Ascending aorta (tissue), 2 donors: ENCODE data around the gene ASH1L. TPM values are rescaled to one million over a fixed set of nuclear protein-coding genes. Genes with fewer than 3 reads are reported as not detected.
"Not testable (repeated sequence)": the region's sequence is repeated elsewhere in the genome, so short reads cannot be mapped to it uniquely, and the experiment has no call there.

Experiments used
- DNase-seq, 2 donors: peaks; one replicate each; pipeline ENCODE4 v3.0.0-alpha.2; 2019; ENCODE audit warnings: low spot score in 2 of 2
- H3K27ac ChIP-seq, 2 donors: fragments of 200-600 bp; sonication (generic); one replicate each; pipeline ENCODE4 v1.5.1; 2016 to 2017; ENCODE audit warnings: mild to moderate bottlenecking in 1 of 2
- H3K27me3 ChIP-seq: fragments of 200-600 bp; sonication (generic); one replicate; pipeline ENCODE4 v1.5.1; 2017
- H3K36me3 ChIP-seq, 2 donors: fragments of 200-600 bp; sonication (generic); one replicate each; pipeline ENCODE4 v1.5.1; 2016
- H3K4me1 ChIP-seq, 2 donors: fragments of 200-600 bp; sonication (generic); one replicate each; pipeline ENCODE4 v1.5.1; 2016 to 2017; ENCODE audit warnings: mild to moderate bottlenecking in 1 of 2
- H3K4me3 ChIP-seq, 2 donors: fragments of 200-600 bp; sonication (generic); one replicate each; pipeline ENCODE4 v1.5.1; 2016 to 2017; ENCODE audit warnings: mild to moderate bottlenecking in 1 of 2
- H3K9me3 ChIP-seq, 2 donors: fragments of 200-600 bp; sonication (generic); one replicate each; pipeline ENCODE4 v1.5.1; 2016
- intact Hi-C: fragments of 100-400 bp; cut with DNase I; formaldehyde crosslinking; loops from one replicate; pipeline ENCODE4 v1.15.1; 2023
- total RNA-seq: library from RNA; depleted of rRNA; stranded (reverse); fragments of >200 nt; gene quantifications from one replicate; pipeline ENCODE4 v1.1.0, GENCODE V29; 2016
- TF ChIP-seq, protein P1 (sequence below), 3 experiments: fragments of 200-600 bp in 2 of 3; fragments of 450-650 bp in 1 of 3; sonication (generic) in 2 of 3; IDR thresholded peaks; one replicate each; pipeline ENCODE4 v1.5.1; 2016 to 2019; ENCODE audit warnings: antibody characterized with exemption in 3 of 3, mild to moderate bottlenecking in 1 of 3, moderate library complexity in 1 of 3

The ASH1L gene
- total RNA-seq, 1 donor from 2014 or later: 16.2 TPM

DNA sequence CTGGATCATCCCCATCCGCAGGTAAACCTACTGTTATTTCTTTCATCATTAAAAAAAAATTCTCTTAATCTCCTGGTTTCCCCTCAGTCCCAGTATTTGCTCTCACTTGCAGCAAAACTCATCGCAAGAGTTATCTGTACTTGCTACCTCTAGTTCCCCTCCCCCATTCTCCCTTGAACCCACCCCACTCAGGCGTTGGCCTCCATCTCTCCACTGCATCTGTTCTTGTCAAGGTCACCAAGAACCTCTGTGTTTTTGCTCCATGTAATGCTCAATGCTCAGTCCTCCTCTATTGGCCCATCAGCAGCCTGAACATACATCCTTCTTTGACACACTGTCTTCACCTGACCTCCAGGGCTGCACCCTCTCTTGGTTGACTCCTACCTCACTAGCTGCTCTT is 265.9 kb downstream of the ASH1L start:
- Histone ChIP-seq H3K4me1 (peaks cover 0 to 5% of the 10 kb centered on the region in 2 donors), H3K9me3 (no peaks in the 10 kb centered on the region), H3K27ac (no peak overlapping the region), H3K36me3 (no peaks in the 10 kb centered on the region), H3K4me3 (no peak overlapping the region), H3K27me3 (no peaks in the 10 kb centered on the region)
- no peak for DNase-seq
- TF ChIP-seq, protein P1, sequence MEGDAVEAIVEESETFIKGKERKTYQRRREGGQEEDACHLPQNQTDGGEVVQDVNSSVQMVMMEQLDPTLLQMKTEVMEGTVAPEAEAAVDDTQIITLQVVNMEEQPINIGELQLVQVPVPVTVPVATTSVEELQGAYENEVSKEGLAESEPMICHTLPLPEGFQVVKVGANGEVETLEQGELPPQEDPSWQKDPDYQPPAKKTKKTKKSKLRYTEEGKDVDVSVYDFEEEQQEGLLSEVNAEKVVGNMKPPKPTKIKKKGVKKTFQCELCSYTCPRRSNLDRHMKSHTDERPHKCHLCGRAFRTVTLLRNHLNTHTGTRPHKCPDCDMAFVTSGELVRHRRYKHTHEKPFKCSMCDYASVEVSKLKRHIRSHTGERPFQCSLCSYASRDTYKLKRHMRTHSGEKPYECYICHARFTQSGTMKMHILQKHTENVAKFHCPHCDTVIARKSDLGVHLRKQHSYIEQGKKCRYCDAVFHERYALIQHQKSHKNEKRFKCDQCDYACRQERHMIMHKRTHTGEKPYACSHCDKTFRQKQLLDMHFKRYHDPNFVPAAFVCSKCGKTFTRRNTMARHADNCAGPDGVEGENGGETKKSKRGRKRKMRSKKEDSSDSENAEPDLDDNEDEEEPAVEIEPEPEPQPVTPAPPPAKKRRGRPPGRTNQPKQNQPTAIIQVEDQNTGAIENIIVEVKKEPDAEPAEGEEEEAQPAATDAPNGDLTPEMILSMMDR (IDR thresholded peaks at IDR 0.05): no peak
- intact Hi-C loops: no loop called here

DNA sequence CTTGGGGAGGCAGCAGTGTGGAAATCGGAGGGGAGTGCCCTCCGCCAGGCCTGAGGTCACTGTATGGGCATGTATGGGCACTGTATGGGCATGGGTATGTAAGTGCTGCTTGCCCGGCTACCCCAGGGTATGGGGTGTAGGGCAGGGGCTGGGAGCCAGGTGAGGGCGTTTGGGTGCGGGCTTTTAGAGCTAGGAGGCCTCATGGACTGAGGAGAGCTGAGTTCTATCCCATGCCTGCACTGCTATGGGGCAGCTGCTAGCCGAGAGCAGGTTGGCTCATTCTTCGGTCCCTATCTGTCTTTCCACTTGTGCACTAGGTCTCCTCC is 266.7 kb downstream of the ASH1L start:
- H3K4me1 ChIP-seq: peaks cover 0 to 5% of the 10 kb centered on the region in 2 donors
- H3K27ac ChIP-seq: no peak overlapping the region
- TF ChIP-seq, protein P1 (IDR thresholded peaks at IDR 0.05): no peak
- intact Hi-C loops: no loop called here
- no peaks in the 10 kb centered on the region for H3K27me3 ChIP-seq
- H3K4me3 ChIP-seq: no peak overlapping the region
- H3K9me3 ChIP-seq: no peaks in the 10 kb centered on the region
- no peaks in the 10 kb centered on the region for H3K36me3 ChIP-seq
- no peak for DNase-seq

DNA sequence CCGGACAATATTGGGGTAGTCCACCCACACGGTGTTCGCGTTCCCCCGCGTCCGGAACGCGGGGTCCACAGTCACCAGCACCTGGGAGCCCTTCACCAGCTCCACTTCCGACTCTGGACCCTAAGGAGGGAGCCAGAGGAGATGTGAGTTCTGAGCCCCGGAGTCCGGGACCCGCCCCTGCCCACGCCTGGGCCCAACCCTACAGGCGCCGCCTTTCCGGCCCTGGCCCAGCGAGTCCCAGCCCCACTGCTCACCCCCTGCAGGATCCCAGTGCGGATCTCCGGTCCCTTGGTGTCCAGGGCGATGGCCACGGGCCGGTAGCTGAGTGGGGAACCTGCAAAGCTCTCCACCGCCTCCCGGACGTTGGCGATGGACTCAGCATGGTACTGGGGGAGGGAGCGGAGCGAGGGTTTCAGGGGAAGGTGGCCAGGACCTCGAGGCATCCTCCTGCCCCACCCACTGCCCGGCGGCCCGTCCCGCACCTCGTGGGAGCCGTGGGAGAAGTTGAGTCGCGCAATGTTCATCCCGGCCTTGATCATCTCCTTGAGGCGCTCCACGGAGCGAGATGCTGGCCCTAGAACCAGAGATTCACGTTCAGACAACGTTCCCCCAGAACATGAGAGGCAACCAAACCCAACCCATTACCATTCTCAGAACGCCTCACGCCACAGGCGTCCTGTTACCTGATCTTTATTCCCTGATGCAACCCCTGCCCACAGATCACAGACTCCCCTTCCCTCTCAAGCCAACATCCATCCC is 267.2 kb downstream of the ASH1L start:
- intact Hi-C loops: no loop called here
- peaks cover 0 to 5% of the 10 kb centered on the region in 2 donors for H3K4me1 ChIP-seq

GRCh38 chr1:155294520-155295182 is 268.0 kb downstream of the ASH1L start:
- Histone ChIP-seq H3K9me3 (no peaks in the 10 kb centered on the region), H3K27ac (no peak overlapping the region), H3K4me1 (peaks cover 0 to 5% of the 10 kb centered on the region in 2 donors), H3K36me3 (no peaks in the 10 kb centered on the region), H3K4me3 (peak overlapping the region in 1 of 2 donors; percentile 44), H3K27me3 (no peaks in the 10 kb centered on the region)
- TF ChIP-seq, protein P1 (IDR thresholded peaks at IDR 0.05): no peak
- DNase-seq: no peak
- intact Hi-C loops: no loop called here

More for the DNA sequence above, 267.2 kb downstream of the ASH1L start:
- Histone ChIP-seq H3K36me3 (no peaks in the 10 kb centered on the region), H3K27me3 (no peaks in the 10 kb centered on the region), H3K9me3 (no peaks in the 10 kb centered on the region), H3K4me3 (peak overlapping the region in 1 of 2 donors; percentile 44), H3K27ac (no peak overlapping the region)
- TF ChIP-seq, protein P1 (IDR thresholded peaks at IDR 0.05): no peak
- no peak for DNase-seq

DNA sequence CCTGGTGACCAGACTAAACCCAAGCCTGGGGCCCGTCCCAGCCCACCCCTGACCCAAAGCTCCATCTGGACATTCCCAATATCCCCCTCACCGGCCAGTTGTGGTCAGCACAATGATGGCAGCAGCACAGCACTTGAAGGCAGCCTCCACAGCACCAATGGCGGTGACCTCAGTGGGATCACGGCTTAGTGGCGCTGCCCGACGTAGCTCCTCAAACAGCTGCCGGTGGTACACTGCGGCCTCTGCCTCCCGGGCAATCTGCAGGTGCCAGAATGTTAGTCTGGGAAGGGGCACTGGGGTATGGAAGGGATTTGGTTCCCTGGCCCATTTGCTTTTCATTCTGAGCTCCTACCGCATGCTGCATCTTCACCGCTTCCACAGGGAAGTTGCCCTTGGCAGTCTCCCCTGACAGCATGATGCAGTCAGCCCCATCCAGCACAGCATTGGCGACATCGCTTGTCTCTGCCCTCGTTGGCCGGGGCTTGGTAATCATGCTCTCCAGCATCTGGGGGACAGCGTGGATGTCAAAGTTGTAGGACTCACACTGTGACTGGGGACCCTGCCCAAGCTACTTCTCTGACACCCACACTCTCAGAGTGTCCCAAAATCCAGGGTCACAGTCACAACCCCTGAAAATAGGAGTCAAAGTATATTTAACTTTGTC is 269.4 kb downstream of the ASH1L start:
- no peaks in the 10 kb centered on the region for H3K9me3 ChIP-seq
- no peaks in the 10 kb centered on the region for H3K27me3 ChIP-seq
- intact Hi-C loops: no loop called here
- H3K36me3 ChIP-seq: no peaks in the 10 kb centered on the region
- H3K4me3 ChIP-seq: no peak overlapping the region
- H3K4me1 ChIP-seq: peaks cover 0 to 5% of the 10 kb centered on the region in 2 donors
- TF ChIP-seq, protein P1 (IDR thresholded peaks at IDR 0.05): no peak
- no peak for DNase-seq
- no peak overlapping the region for H3K27ac ChIP-seq

GRCh38 chr1:155291006-155291405 is 271.6 kb downstream of the ASH1L start:
- H3K4me1 ChIP-seq, DNase-seq, intact Hi-C loops, H3K27ac ChIP-seq, H3K9me3 ChIP-seq, H3K27me3 ChIP-seq, H3K4me3 ChIP-seq, H3K36me3 ChIP-seq: not testable (repeated sequence)
